GM12864 (cell line): Measurements from ENCODE around the gene TNKS1BP1.

Experiments used
- DNase-seq: peaks from one replicate; pipeline ENCODE4 v3.0.0-alpha.2; 2011; ENCODE audit warnings: low read depth
- H3K4me3 ChIP-seq: 2 replicates; pipeline ENCODE4 v1.5.1; 2011; ENCODE audit warnings: mild to moderate bottlenecking, low read depth, low read length, control low read depth
- CTCF ChIP-seq: IDR thresholded peaks from 2 replicates; pipeline ENCODE4 v1.5.1; 2011; ENCODE audit warnings: low read depth, mild to moderate bottlenecking, moderate library complexity, low read length, control low read depth, inconsistent platforms; ENCODE audit errors: missing control alignments

The TNKS1BP1 gene

DNA sequence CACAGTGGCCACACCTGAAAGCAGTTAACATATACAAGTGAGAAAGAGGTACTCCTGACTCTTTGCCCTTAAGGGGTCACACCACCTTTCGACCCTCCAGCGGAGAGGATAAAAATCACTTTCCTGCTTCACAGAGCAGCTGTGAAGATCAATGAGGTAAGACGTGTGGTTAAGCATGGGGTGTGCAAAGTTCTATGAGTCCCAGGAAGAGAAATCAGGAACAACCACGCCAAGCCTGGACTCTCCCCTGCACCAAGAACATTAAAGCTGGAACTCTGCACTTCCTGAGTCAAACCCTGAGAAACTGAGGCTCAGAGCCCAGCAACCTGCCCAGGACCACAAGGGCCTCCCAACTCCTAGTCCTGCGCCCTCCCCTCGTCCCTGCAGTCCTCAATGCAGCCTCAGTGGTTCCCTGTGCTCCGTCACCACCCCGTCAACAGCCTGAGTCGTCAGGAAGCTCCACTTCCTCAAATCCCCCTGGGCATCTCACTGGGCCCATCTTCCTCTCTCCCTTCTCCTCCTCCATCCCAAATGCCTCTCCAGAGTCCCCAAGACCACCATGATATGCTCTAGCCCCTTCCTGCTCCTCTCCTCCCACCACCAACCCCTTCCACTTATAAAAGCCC lies 17.7 kb downstream of the TNKS1BP1 start:
- no peak for TF ChIP-seq CTCF
- no peak overlapping the region for H3K4me3 ChIP-seq
- no peak for DNase-seq

DNA sequence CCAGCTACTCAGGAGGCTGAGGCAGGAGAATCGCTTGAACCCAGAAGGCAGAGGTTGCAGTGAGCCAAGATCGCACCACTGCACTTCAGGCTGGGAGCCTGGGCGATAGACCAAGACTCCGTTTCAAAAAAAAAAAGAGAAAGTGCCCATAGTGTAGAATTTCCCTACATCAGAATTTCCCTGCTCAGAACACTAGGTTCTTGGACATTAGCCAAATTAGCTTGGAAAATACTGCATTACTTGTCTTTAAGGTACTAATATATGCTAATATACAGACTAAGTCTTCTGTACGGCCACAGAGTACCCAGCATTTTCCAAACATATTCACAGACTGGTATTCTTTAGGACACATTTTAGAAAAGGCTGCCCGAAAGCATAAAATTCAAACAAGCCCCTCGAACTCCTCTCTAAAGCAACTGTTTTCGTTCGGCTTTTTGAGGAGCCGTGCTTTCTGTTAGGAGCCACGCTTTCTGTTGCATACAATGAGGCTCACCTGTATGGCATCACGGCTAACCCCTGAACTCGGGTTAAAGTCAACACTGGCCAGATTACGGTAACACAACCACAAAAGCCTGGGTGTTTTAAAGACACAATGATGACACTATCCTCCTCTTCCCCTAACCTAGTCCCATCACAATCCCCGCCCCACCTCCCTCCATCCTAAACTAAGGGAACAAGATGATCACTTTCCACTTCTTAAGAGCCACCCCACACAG lies 18.4 kb downstream of the TNKS1BP1 start:
- H3K4me3 ChIP-seq: no peak overlapping the region
- TF ChIP-seq CTCF: no peak
- DNase-seq: no peak

- DNase-seq: no peak
- no peak for TF ChIP-seq CTCF
- H3K4me3 ChIP-seq: no peak overlapping the region
These were observed 19.2 kb downstream of the TNKS1BP1 start for GRCh38 chr11:57305523-57305922.

DNA sequence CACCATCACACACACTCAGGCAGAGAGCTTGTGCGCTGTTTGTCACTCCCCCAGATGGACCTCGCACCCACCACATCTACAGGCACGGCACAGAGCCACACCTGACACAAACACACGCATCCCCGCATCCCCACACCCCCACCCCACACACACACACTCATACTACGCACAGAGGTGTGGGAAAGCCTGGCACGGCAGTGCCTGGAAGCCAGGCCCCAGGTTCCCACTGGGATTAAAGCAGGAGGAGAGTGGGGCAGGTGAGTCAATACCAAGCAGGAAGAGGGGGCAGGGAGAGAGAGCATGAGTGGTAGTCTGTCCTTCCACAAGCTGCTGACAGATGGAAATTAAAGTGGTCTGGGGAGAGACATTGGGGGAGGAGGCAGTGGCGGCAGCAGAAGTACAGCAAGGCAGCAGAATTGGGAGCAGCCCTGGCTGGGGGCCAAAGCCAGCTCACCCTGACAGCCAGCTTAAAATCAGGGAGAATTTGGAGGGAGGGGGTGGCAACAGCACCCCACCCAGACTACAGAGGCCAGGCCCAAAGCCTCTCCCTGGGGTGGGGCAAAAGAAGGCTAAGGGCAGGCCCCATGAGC lies 20.7 kb downstream of the TNKS1BP1 start:
- DNase-seq: no peak
- H3K4me3 ChIP-seq: no peak overlapping the region
- TF ChIP-seq CTCF: no peak

GRCh38 chr11:57303280-57303989 lies 21.3 kb downstream of the TNKS1BP1 start:
- TF ChIP-seq CTCF: no peak
- DNase-seq: no peak
- no peak overlapping the region for H3K4me3 ChIP-seq

GRCh38 chr11:57302489-57302888 lies 22.3 kb downstream of the TNKS1BP1 start:
- DNase-seq: no peak
- no peak overlapping the region for H3K4me3 ChIP-seq
- TF ChIP-seq CTCF: no peak
